ENCODE data around the gene FBP2. TPM values are rescaled to one million over a fixed set of nuclear protein-coding genes. Genes with fewer than 3 reads are reported as not detected.
A peak's percentile ranks its signal among the peaks of the same experiment; 100 is the strongest.

Gene FBP2
- total and polyA plus RNA-seq, 10 of the 15 experiments (the other 5 are each of a cell fraction or from before 2014, with no cell fraction given): 0.07 to 1.1 (median 0.12) TPM; not detected in 6

DNA sequence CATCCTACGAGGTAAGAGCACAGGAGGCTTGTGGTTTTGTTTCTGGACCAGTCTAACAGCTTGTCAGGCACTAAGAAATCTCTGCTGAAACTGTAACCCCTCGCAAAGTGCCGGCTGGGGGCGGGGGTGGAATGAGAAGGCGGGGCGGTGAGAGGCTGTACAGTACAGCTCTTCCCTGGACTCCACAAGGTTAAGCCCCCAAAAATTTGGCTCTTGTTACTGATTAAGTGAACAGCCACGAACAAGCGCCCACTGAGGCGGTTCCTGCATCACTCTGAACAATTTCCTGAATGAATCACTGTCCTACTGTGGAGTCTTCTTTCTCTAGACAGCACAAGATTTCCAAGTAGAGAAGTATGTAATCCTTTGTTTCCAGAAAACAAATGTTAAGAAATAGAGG, 6.8 kb downstream of the FBP2 start:
- Histone ChIP-seq H3K4me1 (ENCODE audit: control insufficient read depth, insufficient read depth, low read length) (peaks cover 3% of the 10 kb centered on the region; the same call in 1 of the 2 replicates), H3K36me3 (ENCODE audit: control insufficient read depth in 2 of 2, insufficient read depth in 2 of 2, low read length in 1 of 2) (no peaks in the 10 kb centered on the region), H2AFZ (ENCODE audit: control insufficient read depth, low read depth, low read length) (no peak overlapping the region), H4K20me1 (ENCODE audit: control insufficient read depth, insufficient read depth) (no peaks in the 10 kb centered on the region), H3K9me3 (replicated peaks; ENCODE audit: control insufficient read depth, insufficient read depth, low read length) (no peaks in the 10 kb centered on the region), H3K27me3 (replicated peaks in 1 of 2; ENCODE audit: control insufficient read depth in 2 of 2, insufficient read depth in 2 of 2, low read length in 1 of 2) (no peaks in the 10 kb centered on the region), H3K4me2 (ENCODE audit: control insufficient read depth, insufficient read depth) (peak overlapping the region; percentile 38; the same call in 1 of the 2 replicates), H3K79me2 (ENCODE audit: control insufficient read depth, insufficient read depth, low read length) (no peaks in the 10 kb centered on the region), H3K27ac (ENCODE audit: control insufficient read depth, insufficient read depth) (no peak overlapping the region), H3K9ac (ENCODE audit: control insufficient read depth, insufficient read depth, low read length) (no peak overlapping the region), H3K4me3 (no peak overlapping the region)
- ChIA-PET RAD21 (ENCODE audit: unreplicated experiment) (interaction anchor here (1.1 kb wide), 1 partner anchor 15 kb away, joined by 4 read pairs; no protein-coding TSS in a partner anchor), CTCF (interaction anchor here (0.5 to 1.3 kb wide), 3 partner anchors 13 to 35 kb away, joined by 3 read pairs; no protein-coding TSS in a partner anchor), POLR2A (no interaction called here), SMC1A (ENCODE audit: uncharacterized antibody, unreplicated experiment) (interaction anchor here (1.0 to 1.6 kb wide), 3 partner anchors 10 to 23 kb away, joined by 3 to 4 read pairs (median 3); no protein-coding TSS in a partner anchor)
- intact Hi-C loops (cut with micrococcal nuclease; ENCODE audit: unreplicated experiment) (no loop called here), in situ Hi-C loops (cut with MboI) (no loop called here)
- DNase-seq (ENCODE audit: low read depth, low spot score): no peak
- ATAC-seq: no peak
- TF ChIP-seq NKRF (conservative IDR thresholded peaks at IDR 0.05): no peak
- no peak for TF ChIP-seq FOXK2 (IDR thresholded peaks at IDR 0.05)
- no peak for TF ChIP-seq DPF2 (IDR thresholded peaks at IDR 0.05)
- no peak for TF ChIP-seq FOS (IDR thresholded peaks at IDR 0.05; ENCODE audit: borderline replicate concordance, extremely low read depth, insufficient read length)
- TF ChIP-seq SUPT20H (IDR thresholded peaks at IDR 0.05; ENCODE audit: borderline replicate concordance, control insufficient read depth, low read depth, low read length): no peak
- no peak for TF ChIP-seq USF2 (IDR thresholded peaks at IDR 0.05; ENCODE audit: borderline replicate concordance, low read depth, low read length)
- no peak for TF ChIP-seq LARP7 (IDR thresholded peaks at IDR 0.05)
- TF ChIP-seq E4F1 (IDR thresholded peaks at IDR 0.05; ENCODE audit: borderline replicate concordance, partially characterized antibody): no peak
- no TSS peak for BruUV-seq (replicated peaks)
- WGBS (ENCODE audit: insufficient coverage, insufficient replicate concordance, low lambda C conversion rate, missing lambda C conversion rate): 56% methylated on average over 9 of the region's 9 CpGs
- no peak for FAIRE-seq
